ENCODE measurements around the gene KANK4.

- TF ChIP-seq CTCF (IDR thresholded peaks at IDR 0.05; ENCODE audit: borderline replicate concordance, extremely low read depth, low read length, poor library complexity, severe bottlenecking) (no peak), EZH2 (IDR thresholded peaks at IDR 0.05; ENCODE audit: borderline replicate concordance, low read depth, low read length, severe bottlenecking) (no peak)
These were observed 35.2 kb downstream of the KANK4 start for GRCh38 chr1:62283986-62284385.
